CD4-positive, alpha-beta T cell (primary cell): ENCODE measurements around the gene ZNF718. TPM values are rescaled to one million over a fixed set of nuclear protein-coding genes. Genes with fewer than 3 reads are reported as not detected.

ENCODE experiments used
- ATAC-seq: fragments of 200-7000 bp; cut with Tn5 transposase; one replicate; pipeline ENCODE4 v1.10.0; 2022; ENCODE audit warnings: mild to moderate bottlenecking; ENCODE audit not compliant: poor library complexity
- CTCF ChIA-PET: fragments of 350-600 bp; sonication (Branson Sonifier 250); formaldehyde crosslinking; loops from one replicate; lab custom pipeline; 2021; ENCODE audit warnings: antibody characterized with exemption, inconsistent platforms; lab: Charles Lee
- POLR2A ChIA-PET: fragments of 350-600 bp; sonication (Branson Sonifier 250); formaldehyde crosslinking; loops from one replicate; lab custom pipeline; 2021; ENCODE audit warnings: antibody characterized with exemption, inconsistent platforms; lab: Charles Lee
- DNase-seq, 14 experiments: peaks; one replicate each; pipeline ENCODE4 v3.0.0-alpha.2; 2013 to 2020; ENCODE audit warnings: mixed read lengths in 2 of 14
- H3K27ac ChIP-seq, 2 donors: one replicate each; pipeline versions ENCODE4 v1.5.1 to v1.7.0; 2013; ENCODE audit warnings: low read length in 2 of 2, low read depth in 1 of 2, mild to moderate bottlenecking in 1 of 2
- H3K27me3 ChIP-seq, 2 experiments: 1 replicate in 1 of 2; 2 replicates in 1 of 2; pipeline versions ENCODE4 v1.6.1 to v1.7.0; 2013; ENCODE audit warnings: low read length in 2 of 2, control low read depth in 1 of 2, mild to moderate bottlenecking in 1 of 2, moderate library complexity in 1 of 2; ENCODE audit not compliant: insufficient read depth in 2 of 2, control insufficient read depth in 1 of 2
- H3K36me3 ChIP-seq: one replicate; pipeline ENCODE4 v1.6.1; 2013; ENCODE audit warnings: low read length, control low read depth; ENCODE audit not compliant: insufficient read depth
- H3K4me1 ChIP-seq: one replicate; pipeline ENCODE4 v1.6.1; 2013; ENCODE audit warnings: low read length, control low read depth; ENCODE audit not compliant: insufficient read depth
- H3K4me3 ChIP-seq: one replicate; pipeline ENCODE4 v1.5.1; 2013; ENCODE audit warnings: mild to moderate bottlenecking, low read length, moderate library complexity
- H3K9me3 ChIP-seq, 2 experiments: 1 replicate in 1 of 2; 2 replicates in 1 of 2; pipeline versions ENCODE4 v1.6.1 to v1.7.0; 2013; ENCODE audit warnings: low read length in 2 of 2, mild to moderate bottlenecking in 2 of 2, control low read depth in 1 of 2, moderate library complexity in 1 of 2; ENCODE audit not compliant: control insufficient read depth in 1 of 2, insufficient read depth in 1 of 2
- H3K27ac Mint-ChIP-seq: one replicate; pipeline ENCODE4 v1.8.0; 2020; ENCODE audit warnings: mixed read lengths
- H3K27me3 Mint-ChIP-seq: one replicate; pipeline ENCODE4 v1.8.0; 2021; ENCODE audit warnings: mixed read lengths
- H3K36me3 Mint-ChIP-seq: one replicate; pipeline ENCODE4 v1.8.0; 2021; ENCODE audit warnings: low read depth, mixed read lengths
- H3K4me1 Mint-ChIP-seq: one replicate; pipeline ENCODE4 v1.8.0; 2021; ENCODE audit warnings: low read depth, mixed read lengths
- H3K4me3 Mint-ChIP-seq: one replicate; pipeline ENCODE4 v1.8.0; 2020; ENCODE audit warnings: mild to moderate bottlenecking, mixed read lengths
- H3K9me3 Mint-ChIP-seq: one replicate; pipeline ENCODE4 v1.8.0; 2020; ENCODE audit warnings: mixed read lengths
- intact Hi-C, 2 experiments: fragments of 100-400 bp; cut with DNase I in 1 of 2; cut with micrococcal nuclease in 1 of 2; formaldehyde crosslinking; loops; one replicate each; pipeline versions ENCODE4 v1.15.1 to v1.9.0; 2023 to 2025; cut with DNase I, micrococcal nuclease
- total RNA-seq, 174 experiments: library from RNA in 2 of 174; stranded (reverse) in 2 of 174; gene quantifications; one replicate each; pipeline ENCODE4 v1.2.3 and lab custom pipeline; 2021 to 2026
- TF ChIP-seq, protein P1 (sequence below): fragments of 200-600 bp; IDR thresholded peaks from one replicate; pipeline ENCODE4 v1.8.0; 2022; ENCODE audit warnings: antibody characterized with exemption, mild to moderate bottlenecking

The ZNF718 gene
- total RNA-seq, 2 experiments from 2014 or later = 6.3 to 7.4 TPM

DNA sequence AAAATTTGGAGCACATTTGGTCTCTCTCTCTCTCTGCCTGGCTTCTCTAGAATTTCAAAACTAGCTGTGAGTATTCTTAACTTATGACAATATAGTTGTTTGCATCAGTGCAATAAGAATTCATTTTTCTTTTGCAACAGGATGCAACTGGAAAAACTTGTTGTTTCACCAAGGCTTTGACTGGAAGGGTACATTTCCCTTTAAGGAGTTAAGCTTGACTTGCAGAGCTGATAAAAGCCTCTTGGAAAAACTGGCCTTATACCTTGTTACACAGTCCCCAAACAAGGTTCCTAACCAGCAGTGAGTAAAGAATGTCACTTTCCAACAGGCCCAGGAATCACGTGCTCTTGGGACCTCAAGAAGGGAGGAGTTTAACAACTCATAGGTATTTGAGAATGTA lies 25.9 kb upstream of the ZNF718 start:
- Mint-ChIP-seq H3K9me3 (peaks cover 34% of the 10 kb centered on the region), H3K27ac (no peak overlapping the region), H3K4me3 (no peak overlapping the region), H3K36me3 (peaks cover 79% of the 10 kb centered on the region), H3K4me1 (no peaks in the 10 kb centered on the region), H3K27me3 (peaks cover 6% of the 10 kb centered on the region)
- Histone ChIP-seq H3K27ac (no peak overlapping the region), H3K4me3 (no peak overlapping the region), H3K4me1 (no peaks in the 10 kb centered on the region), H3K36me3 (no peaks in the 10 kb centered on the region), H3K27me3 (no peaks in the 10 kb centered on the region), H3K9me3 (peaks cover 36 to 91% of the 10 kb centered on the region in 2 experiments)
- intact Hi-C loops = no loop called here
- DNase-seq = no peak
- POLR2A ChIA-PET = no interaction called here
- CTCF ChIA-PET = no interaction called here
- TF ChIP-seq, protein P1, sequence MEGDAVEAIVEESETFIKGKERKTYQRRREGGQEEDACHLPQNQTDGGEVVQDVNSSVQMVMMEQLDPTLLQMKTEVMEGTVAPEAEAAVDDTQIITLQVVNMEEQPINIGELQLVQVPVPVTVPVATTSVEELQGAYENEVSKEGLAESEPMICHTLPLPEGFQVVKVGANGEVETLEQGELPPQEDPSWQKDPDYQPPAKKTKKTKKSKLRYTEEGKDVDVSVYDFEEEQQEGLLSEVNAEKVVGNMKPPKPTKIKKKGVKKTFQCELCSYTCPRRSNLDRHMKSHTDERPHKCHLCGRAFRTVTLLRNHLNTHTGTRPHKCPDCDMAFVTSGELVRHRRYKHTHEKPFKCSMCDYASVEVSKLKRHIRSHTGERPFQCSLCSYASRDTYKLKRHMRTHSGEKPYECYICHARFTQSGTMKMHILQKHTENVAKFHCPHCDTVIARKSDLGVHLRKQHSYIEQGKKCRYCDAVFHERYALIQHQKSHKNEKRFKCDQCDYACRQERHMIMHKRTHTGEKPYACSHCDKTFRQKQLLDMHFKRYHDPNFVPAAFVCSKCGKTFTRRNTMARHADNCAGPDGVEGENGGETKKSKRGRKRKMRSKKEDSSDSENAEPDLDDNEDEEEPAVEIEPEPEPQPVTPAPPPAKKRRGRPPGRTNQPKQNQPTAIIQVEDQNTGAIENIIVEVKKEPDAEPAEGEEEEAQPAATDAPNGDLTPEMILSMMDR = no peak
- no peak for ATAC-seq

DNA sequence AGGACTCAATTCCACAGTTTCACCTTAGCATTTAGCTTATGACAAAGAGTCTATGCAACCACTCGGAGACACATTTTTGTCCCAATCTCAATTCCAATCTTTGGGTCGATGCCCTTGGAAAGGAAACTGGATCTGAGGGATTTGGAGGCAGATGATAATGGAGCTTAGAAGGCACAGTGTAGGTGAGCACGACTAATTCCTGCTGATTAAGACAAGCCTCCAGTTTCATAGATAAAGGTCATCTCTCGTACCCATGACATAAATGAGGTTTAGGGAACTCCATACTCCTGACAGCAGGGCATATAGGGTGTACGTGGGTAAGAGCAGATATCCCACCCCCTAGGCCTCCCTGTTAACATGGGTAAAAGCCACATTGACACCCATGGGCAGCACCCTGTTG lies 24.4 kb upstream of the ZNF718 start:
- ATAC-seq = no peak
- CTCF ChIA-PET = no interaction called here
- peaks cover 33 to 82% of the 10 kb centered on the region in 2 experiments for H3K9me3 ChIP-seq

DNA sequence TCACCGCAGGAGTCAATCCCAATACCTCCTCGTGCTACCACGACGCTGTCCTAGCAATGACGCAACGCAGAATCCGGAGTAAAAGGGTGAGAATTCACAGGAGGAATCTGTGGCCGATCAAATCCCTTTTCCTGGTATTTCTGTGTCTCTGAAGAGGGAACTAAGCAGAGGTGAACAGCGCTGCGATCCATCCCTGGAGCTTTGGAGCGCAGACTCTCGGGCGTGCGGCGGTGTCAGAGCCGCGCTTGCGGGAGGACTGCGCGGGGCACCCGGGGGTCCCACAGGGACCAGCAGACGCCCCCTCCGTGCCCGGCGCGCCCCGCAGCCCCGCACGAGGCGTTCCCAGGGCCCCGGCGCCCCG lies 17.2 kb upstream of the ZNF718 start:
- H3K4me3 ChIP-seq = no peak overlapping the region
- no peaks in the 10 kb centered on the region for H3K36me3 ChIP-seq
- TF ChIP-seq, protein P1 = no peak
- peaks cover 42 to 47% of the 10 kb centered on the region in 2 experiments for H3K27me3 ChIP-seq
- no peak for ATAC-seq
- Mint-ChIP-seq H3K9me3 (peaks cover 45% of the 10 kb centered on the region), H3K27me3 (peaks cover 76% of the 10 kb centered on the region), H3K4me3 (no peak overlapping the region), H3K27ac (no peak overlapping the region), H3K36me3 (peaks cover 88% of the 10 kb centered on the region), H3K4me1 (no peaks in the 10 kb centered on the region)
- intact Hi-C loops = no loop called here
- no peaks in the 10 kb centered on the region for H3K4me1 ChIP-seq
- no peak for DNase-seq
- POLR2A ChIA-PET = no interaction called here
- H3K27ac ChIP-seq = no peak overlapping the region
- H3K9me3 ChIP-seq = peaks cover 48 to 63% of the 10 kb centered on the region in 2 experiments
- CTCF ChIA-PET = no interaction called here

More for the DNA sequence above, 24.4 kb upstream of the ZNF718 start:
- no peaks in the 10 kb centered on the region for H3K36me3 ChIP-seq
- H3K27me3 ChIP-seq = peaks cover 0 to 2% of the 10 kb centered on the region in 2 experiments
- TF ChIP-seq, protein P1 = no peak
- no peak overlapping the region for H3K27ac ChIP-seq
- H3K9me3 Mint-ChIP-seq = peaks cover 26% of the 10 kb centered on the region
- H3K27ac Mint-ChIP-seq = no peak overlapping the region
- no peak overlapping the region for H3K4me3 Mint-ChIP-seq
- DNase-seq = no peak
- H3K36me3 Mint-ChIP-seq = peaks cover 78% of the 10 kb centered on the region
- POLR2A ChIA-PET = no interaction called here
- H3K4me3 ChIP-seq = no peak overlapping the region
- intact Hi-C loops = no loop called here
- H3K4me1 ChIP-seq = no peaks in the 10 kb centered on the region
- H3K4me1 Mint-ChIP-seq = no peaks in the 10 kb centered on the region
- H3K27me3 Mint-ChIP-seq = peaks cover 11% of the 10 kb centered on the region
